ENCODE data around the gene SCAF8. TPM values are rescaled to one million over a fixed set of nuclear protein-coding genes. Genes with fewer than 3 reads are reported as not detected.
"Not testable (repeated sequence)": the region's sequence is repeated elsewhere in the genome, so short reads cannot be mapped to it uniquely, and the experiment has no call there.

The SCAF8 gene
- total and polyA plus RNA-seq, 2 of the 4 experiments (the other 2 are of a cell fraction), result 16.1 to 23.5 TPM

DNA sequence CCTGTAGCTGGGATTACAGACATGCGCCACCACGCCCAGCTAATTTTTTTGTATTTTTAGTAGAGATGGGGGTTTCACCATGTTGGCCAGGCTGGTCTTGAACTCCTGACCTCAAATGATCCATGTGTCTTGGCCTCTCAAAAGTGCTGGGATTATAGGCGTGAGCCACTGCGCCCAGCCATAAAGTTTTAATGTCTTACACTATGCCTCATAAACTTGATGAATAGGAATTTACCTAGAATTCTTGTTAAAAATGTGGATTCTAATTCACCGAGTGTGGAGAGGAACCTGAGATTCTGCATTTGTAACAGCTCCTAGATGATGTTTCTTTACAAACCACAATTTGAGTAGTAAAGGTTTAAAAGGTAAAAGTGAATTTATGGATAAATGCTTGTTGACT is 45.9 kb downstream of the SCAF8 start:
- H3K9me1 ChIP-seq (ENCODE audit: insufficient read depth, low read length); H4K5ac ChIP-seq (ENCODE audit: low read depth, low read length); H2BK5ac ChIP-seq (ENCODE audit: low read depth, low read length, poor library complexity, severe bottlenecking); H3K4me3 ChIP-seq (ENCODE audit: insufficient read depth, low read depth, low read length); BruUV-seq (replicated peaks); H4K91ac ChIP-seq (ENCODE audit: insufficient read depth, low read depth, low read length); H3K4me1 ChIP-seq (ENCODE audit: control insufficient read depth, insufficient read depth, low read length); H3K27me3 ChIP-seq (ENCODE audit: control insufficient read depth, insufficient read depth, low read length); POLR2A ChIA-PET (ENCODE audit: unreplicated experiment); ATAC-seq (ENCODE audit: low read depth); H3K23ac ChIP-seq (ENCODE audit: low read depth, low read length); H3K18ac ChIP-seq (ENCODE audit: low read depth, low read length); H3K14ac ChIP-seq (replicated peaks; ENCODE audit: low read depth, low read length); H3K9me3 ChIP-seq (ENCODE audit: control insufficient read depth, insufficient read depth, low read length); H2AK5ac ChIP-seq (ENCODE audit: low read depth, low read length); DNase-seq; H2AK9ac ChIP-seq (replicated peaks; ENCODE audit: low read depth, low read length, poor library complexity); in situ Hi-C loops (cut with MboI; ENCODE audit: low sequenced_read_pairs); H3K4me2 ChIP-seq (ENCODE audit: low read depth, low read length); H3K9ac ChIP-seq (ENCODE audit: low read depth, low read length); H3K56ac ChIP-seq (ENCODE audit: extremely low read depth, insufficient read depth, low read length); H2AFZ ChIP-seq (replicated peaks; ENCODE audit: low read length, poor library complexity); H2BK15ac ChIP-seq (ENCODE audit: low read depth, low read length); H4K8ac ChIP-seq (ENCODE audit: low read depth in 2 of 2, low read length in 2 of 2); H3K27ac ChIP-seq (ENCODE audit: insufficient read depth, low read length); H3K36me3 ChIP-seq (ENCODE audit: control insufficient read depth, insufficient read depth, low read length); dilution Hi-C loops (cut with HindIII; ENCODE audit: low sequenced_read_pairs, unreplicated experiment); H3K4ac ChIP-seq (ENCODE audit: low read depth, low read length); intact Hi-C loops (cut with micrococcal nuclease); H2BK120ac ChIP-seq (ENCODE audit: low read depth, low read length); H2BK20ac ChIP-seq (ENCODE audit: low read depth, low read length): not testable (repeated sequence)
- Histone ChIP-seq H3K79me1 (ENCODE audit: low read depth in 1 of 2, low read length in 2 of 2) (peaks cover 21 to 59% of the 10 kb centered on the region in 2 experiments), H4K20me1 (ENCODE audit: insufficient read depth, low read length) (peaks cover 23% of the 10 kb centered on the region; the same call in 1 of the 2 replicates)
- CTCF ChIA-PET, result interaction anchor here (0.6 kb wide), 1 partner anchor 26 kb away, joined by 3 read pairs; no protein-coding TSS in a partner anchor
- no CpG with 5 or more reads among the region's 5 CpGs for whole genome bisulfite sequencing, 2 experiments (ENCODE audit: extremely low coverage in 2 of 2, insufficient read length in 1 of 2)
